ENCODE data around the gene SLC22A25. TPM values are rescaled to one million over a fixed set of nuclear protein-coding genes. Genes with fewer than 3 reads are reported as not detected.
A peak's percentile ranks its signal among the peaks of the same experiment; 100 is the strongest.
"Not testable (repeated sequence)": the region's sequence is repeated elsewhere in the genome, so short reads cannot be mapped to it uniquely, and the experiment has no call there.

SLC22A25 gene
- total RNA-seq, 2 donors from 2014 or later, result not detected

DNA sequence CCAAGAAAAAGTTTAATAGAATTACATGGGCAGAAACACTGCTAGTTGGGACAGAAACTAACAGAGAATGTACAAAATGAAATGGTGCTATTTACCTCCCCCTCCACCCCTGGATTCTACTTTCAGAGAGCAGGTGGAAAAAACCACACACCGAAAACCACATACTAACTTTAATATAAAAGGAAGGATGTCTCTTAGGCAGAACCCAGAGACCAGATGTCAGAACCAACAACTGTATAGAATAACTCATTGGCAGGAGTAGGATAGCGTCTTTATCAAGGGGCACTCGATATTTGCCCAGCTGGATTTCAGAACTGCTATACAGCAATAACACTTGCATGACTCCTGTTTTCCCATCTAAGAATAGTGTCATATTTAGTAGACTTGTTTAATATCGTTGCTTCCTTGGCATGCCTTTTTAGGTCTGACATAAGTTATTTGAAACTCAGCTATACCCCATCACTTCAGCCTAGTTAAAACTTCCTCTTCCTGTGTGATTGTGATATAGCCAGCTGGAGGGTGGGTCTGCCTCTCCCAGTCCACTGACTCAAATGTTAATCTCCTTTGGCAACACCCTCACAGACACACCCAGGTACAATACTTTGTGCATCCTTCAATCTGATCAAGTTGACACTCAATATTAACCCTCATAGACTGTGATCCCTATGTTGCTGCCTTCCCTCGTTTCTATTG lies 1.2 kb downstream of the SLC22A25 start:
- Histone ChIP-seq H3K27me3 (replicated peaks; ENCODE audit: insufficient read depth) (no peaks in the 10 kb centered on the region), H3K27ac (no peak overlapping the region), H3K9me3 (no peaks in the 10 kb centered on the region), H3K36me3 (no peaks in the 10 kb centered on the region), H3K4me3 (no peak overlapping the region), H3K4me1 (replicated peaks) (no peaks in the 10 kb centered on the region)
- DNase-seq (ENCODE audit: low spot score), result no peak
- TF ChIP-seq POLR2A (IDR thresholded peaks at IDR 0.05), result no peak
- TF ChIP-seq, protein P1, sequence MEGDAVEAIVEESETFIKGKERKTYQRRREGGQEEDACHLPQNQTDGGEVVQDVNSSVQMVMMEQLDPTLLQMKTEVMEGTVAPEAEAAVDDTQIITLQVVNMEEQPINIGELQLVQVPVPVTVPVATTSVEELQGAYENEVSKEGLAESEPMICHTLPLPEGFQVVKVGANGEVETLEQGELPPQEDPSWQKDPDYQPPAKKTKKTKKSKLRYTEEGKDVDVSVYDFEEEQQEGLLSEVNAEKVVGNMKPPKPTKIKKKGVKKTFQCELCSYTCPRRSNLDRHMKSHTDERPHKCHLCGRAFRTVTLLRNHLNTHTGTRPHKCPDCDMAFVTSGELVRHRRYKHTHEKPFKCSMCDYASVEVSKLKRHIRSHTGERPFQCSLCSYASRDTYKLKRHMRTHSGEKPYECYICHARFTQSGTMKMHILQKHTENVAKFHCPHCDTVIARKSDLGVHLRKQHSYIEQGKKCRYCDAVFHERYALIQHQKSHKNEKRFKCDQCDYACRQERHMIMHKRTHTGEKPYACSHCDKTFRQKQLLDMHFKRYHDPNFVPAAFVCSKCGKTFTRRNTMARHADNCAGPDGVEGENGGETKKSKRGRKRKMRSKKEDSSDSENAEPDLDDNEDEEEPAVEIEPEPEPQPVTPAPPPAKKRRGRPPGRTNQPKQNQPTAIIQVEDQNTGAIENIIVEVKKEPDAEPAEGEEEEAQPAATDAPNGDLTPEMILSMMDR (IDR thresholded peaks at IDR 0.05), result no peak
- TF ChIP-seq POLR2AphosphoS5 (IDR thresholded peaks at IDR 0.05), result no peak
- intact Hi-C loops (cut with DNase I), result no loop called here
- WGBS, result 79% methylated on average over 5 of the region's 5 CpGs

DNA sequence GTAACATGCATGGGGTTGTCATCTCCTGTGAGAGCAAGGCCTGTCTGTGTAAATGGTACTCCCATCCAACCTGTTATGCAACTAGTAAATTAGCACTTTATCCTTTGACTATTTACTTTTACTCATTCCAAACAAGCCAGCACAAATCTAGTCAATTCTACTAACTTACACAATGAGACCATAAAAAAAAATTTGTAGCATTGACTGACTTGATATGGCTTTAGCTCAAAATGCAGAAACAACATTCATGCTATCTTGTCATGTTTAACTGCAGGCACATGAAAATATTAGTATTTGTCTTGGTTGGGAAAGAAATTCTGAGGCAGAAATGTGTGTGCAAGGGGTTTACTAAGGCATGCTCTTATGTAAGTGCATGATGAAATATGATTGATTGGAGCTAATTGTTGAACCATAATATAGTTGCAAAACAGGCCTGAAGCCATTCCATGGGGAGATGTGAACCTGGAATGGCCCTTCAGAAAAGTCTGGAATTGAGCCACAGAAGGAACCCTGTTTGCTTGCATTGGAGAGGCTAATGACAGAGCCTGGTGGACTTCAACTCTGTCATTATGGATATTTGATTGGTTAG lies 2.5 kb downstream of the SLC22A25 start:
- TF ChIP-seq POLR2AphosphoS5 (IDR thresholded peaks at IDR 0.05) (peak; percentile 63), POLR2A (IDR thresholded peaks at IDR 0.05) (no peak)
- intact Hi-C loops (cut with DNase I), result no loop called here
- DNase-seq (ENCODE audit: low spot score), result no peak
- Histone ChIP-seq H3K36me3 (no peaks in the 10 kb centered on the region), H3K4me3 (no peak overlapping the region), H3K27ac (no peak overlapping the region), H3K9me3 (no peaks in the 10 kb centered on the region), H3K27me3 (replicated peaks; ENCODE audit: insufficient read depth) (no peaks in the 10 kb centered on the region), H3K4me1 (replicated peaks) (no peaks in the 10 kb centered on the region)

DNA sequence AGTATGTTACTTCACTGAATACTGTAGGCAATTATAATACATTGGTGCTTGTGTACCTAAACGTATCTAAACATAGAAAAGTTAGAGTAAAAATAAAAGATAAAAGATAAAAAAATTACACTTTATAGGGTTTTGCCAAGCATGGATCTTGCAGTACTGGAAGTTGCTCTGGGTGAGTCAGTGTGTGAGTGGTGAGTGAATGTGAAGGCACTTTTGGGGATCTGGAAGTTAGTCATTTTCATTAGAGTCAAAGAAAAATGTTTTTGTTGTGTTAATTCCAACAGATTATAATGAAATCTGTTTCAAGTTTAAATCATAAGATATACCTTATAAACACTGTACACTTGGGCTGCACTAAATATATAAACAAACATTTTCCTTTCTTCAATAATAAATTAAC lies 3.3 kb downstream of the SLC22A25 start:
- TF ChIP-seq, protein P1 (IDR thresholded peaks at IDR 0.05), result no peak
- TF ChIP-seq POLR2AphosphoS5 (IDR thresholded peaks at IDR 0.05) (no peak), POLR2A (IDR thresholded peaks at IDR 0.05) (no peak)
- no peaks in the 10 kb centered on the region for H3K9me3 ChIP-seq
- no peaks in the 10 kb centered on the region for H3K36me3 ChIP-seq
- no peaks in the 10 kb centered on the region for H3K27me3 ChIP-seq (replicated peaks; ENCODE audit: insufficient read depth)
- H3K27ac ChIP-seq, result no peak overlapping the region
- no peak overlapping the region for H3K4me3 ChIP-seq
- 16% methylated on average over 1 of the region's 1 CpG for WGBS
- no peaks in the 10 kb centered on the region for H3K4me1 ChIP-seq (replicated peaks)
- DNase-seq (ENCODE audit: low spot score), result no peak
- intact Hi-C loops (cut with DNase I), result no loop called here

DNA sequence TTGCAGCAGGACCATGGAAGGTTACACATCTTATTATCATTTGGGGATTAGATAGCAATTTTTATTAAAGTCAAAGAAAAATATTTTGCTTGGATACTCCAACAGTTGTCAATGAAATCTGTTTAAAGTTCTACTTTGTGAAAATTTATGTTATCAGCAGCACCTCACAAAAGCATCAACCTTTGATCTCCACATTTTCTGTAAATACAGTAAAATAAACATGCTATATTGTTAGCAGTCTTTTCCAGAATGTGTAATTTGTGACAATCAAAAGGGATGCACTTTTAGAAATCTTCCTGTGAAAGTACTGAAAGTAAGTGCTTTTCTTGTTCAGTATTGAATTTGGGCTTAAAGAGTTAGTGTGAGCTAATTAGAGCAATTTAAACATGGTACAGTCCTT lies 4.1 kb downstream of the SLC22A25 start:
- no peaks in the 10 kb centered on the region for H3K4me1 ChIP-seq (replicated peaks)
- intact Hi-C loops (cut with DNase I), result no loop called here
- TF ChIP-seq POLR2A (IDR thresholded peaks at IDR 0.05), result no peak
- TF ChIP-seq POLR2AphosphoS5 (IDR thresholded peaks at IDR 0.05), result no peak
- TF ChIP-seq, protein P1 (IDR thresholded peaks at IDR 0.05), result no peak
- H3K27ac ChIP-seq, result no peak overlapping the region
- H3K4me3 ChIP-seq, result no peak overlapping the region
- no peaks in the 10 kb centered on the region for H3K9me3 ChIP-seq
- H3K27me3 ChIP-seq (replicated peaks; ENCODE audit: insufficient read depth), result no peaks in the 10 kb centered on the region
- no peak for DNase-seq (ENCODE audit: low spot score)
- no peaks in the 10 kb centered on the region for H3K36me3 ChIP-seq

DNA sequence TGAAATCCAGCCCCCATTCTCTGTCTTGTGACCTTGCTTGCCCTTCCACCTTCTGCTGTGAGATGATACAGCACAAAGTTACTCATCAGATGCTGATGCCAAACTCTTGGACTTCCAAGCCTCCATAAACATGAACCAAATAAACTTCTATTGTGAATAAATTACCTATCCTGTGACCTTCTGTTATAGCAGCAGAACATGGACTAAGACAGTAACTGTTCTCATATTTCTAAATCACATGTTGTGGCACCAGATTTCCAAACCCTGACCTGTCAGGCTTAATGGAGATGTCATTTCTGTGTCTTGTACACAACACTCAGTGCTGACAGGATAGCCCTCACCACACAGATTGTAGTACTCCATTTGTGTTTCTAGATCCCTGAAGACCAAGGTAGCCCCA lies 6.0 kb downstream of the SLC22A25 start:
- intact Hi-C loops (cut with DNase I), result no loop called here
- H3K9me3 ChIP-seq, result no peaks in the 10 kb centered on the region
- H3K4me1 ChIP-seq (replicated peaks), result no peaks in the 10 kb centered on the region
- H3K4me3 ChIP-seq, result no peak overlapping the region
- no peak overlapping the region for H3K27ac ChIP-seq
- no peaks in the 10 kb centered on the region for H3K36me3 ChIP-seq
- TF ChIP-seq, protein P1 (IDR thresholded peaks at IDR 0.05), result no peak
- TF ChIP-seq POLR2A (IDR thresholded peaks at IDR 0.05) (no peak), POLR2AphosphoS5 (IDR thresholded peaks at IDR 0.05) (no peak)
- no peaks in the 10 kb centered on the region for H3K27me3 ChIP-seq (replicated peaks; ENCODE audit: insufficient read depth)
- DNase-seq (ENCODE audit: low spot score), result no peak

DNA sequence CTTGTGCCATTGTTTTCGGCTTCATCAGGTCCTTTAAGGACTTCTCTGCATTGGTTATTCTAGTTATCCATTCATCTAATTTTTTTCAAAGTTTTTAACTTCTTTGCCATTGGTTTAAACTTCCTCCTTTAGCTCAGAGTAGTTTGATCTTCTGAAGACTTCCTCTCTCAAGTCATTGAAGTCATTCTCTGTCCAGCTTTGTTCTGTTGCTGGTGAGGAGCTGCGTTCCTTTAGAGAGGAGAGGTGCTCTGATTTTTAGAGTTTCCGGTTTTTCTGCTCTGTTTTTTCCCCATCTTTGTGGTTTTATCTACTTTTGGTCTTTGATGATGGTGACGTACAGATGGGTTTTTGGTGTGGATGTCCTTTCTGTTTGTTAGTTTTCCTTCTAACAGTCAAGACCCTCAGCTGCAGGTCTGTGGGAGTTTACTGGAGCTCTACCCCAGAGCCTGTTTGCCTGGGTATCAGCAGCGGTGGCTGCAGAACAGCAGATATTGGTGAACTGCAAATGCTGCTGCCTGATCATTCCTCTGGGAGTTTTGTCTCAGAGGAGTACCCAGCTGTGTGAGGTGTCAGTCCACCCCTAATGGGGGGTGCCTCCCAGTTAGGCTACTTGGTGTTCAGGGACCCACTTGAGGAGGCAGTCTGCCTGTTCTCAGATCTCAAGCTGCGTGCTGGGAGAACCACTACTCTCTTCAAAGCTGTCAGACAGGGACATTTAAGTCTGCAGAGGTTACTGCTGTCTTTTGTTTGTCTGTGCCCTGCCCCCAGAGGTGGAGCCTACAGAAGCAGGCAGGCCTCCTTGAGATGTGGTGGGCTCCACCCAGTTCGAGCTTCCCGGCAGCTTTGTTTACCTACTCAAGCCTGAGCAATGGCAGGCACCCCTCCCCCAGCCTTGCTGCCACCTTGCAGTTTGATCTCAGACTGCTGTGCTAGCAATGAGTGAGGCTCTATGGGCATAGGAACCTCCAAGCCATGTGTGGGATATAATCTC lies 7.6 kb downstream of the SLC22A25 start:
- H3K9me3 ChIP-seq; H3K27me3 ChIP-seq (replicated peaks; ENCODE audit: insufficient read depth); H3K4me3 ChIP-seq; intact Hi-C loops (cut with DNase I); DNase-seq (ENCODE audit: low spot score); H3K4me1 ChIP-seq (replicated peaks); H3K27ac ChIP-seq; H3K36me3 ChIP-seq: not testable (repeated sequence)
- WGBS, result 74% methylated on average over 8 of the region's 8 CpGs

Measured in prostate gland (tissue), 2 donors.